ENCODE results near the gene CXCL6.

- TF ChIP-seq CTCF (conservative IDR thresholded peaks at IDR 0.05) (no peak), ZFX (IDR thresholded peaks at IDR 0.05) (no peak)
Measured at GRCh38 chr4:73867783-73868182, 31.3 kb downstream of the CXCL6 start.

Data from C4-2B (cell line).